Ascending aorta (tissue), 2 donors: Measurements from ENCODE around the gene POU3F3. TPM values are rescaled to one million over a fixed set of nuclear protein-coding genes. Genes with fewer than 3 reads are reported as not detected.

ENCODE experiments used
- DNase-seq, 2 donors: peaks; one replicate each; pipeline ENCODE4 v3.0.0-alpha.2; 2019; ENCODE audit warnings: low spot score in 2 of 2
- H3K27ac ChIP-seq, 2 donors: fragments of 200-600 bp; sonication (generic); one replicate each; pipeline ENCODE4 v1.5.1; 2016 to 2017; ENCODE audit warnings: mild to moderate bottlenecking in 1 of 2
- H3K27me3 ChIP-seq: fragments of 200-600 bp; sonication (generic); one replicate; pipeline ENCODE4 v1.5.1; 2017
- H3K36me3 ChIP-seq, 2 donors: fragments of 200-600 bp; sonication (generic); one replicate each; pipeline ENCODE4 v1.5.1; 2016
- H3K4me1 ChIP-seq, 2 donors: fragments of 200-600 bp; sonication (generic); one replicate each; pipeline ENCODE4 v1.5.1; 2016 to 2017; ENCODE audit warnings: mild to moderate bottlenecking in 1 of 2
- H3K4me3 ChIP-seq, 2 donors: fragments of 200-600 bp; sonication (generic); one replicate each; pipeline ENCODE4 v1.5.1; 2016 to 2017; ENCODE audit warnings: mild to moderate bottlenecking in 1 of 2
- H3K9me3 ChIP-seq, 2 donors: fragments of 200-600 bp; sonication (generic); one replicate each; pipeline ENCODE4 v1.5.1; 2016
- intact Hi-C: fragments of 100-400 bp; cut with DNase I; formaldehyde crosslinking; loops from one replicate; pipeline ENCODE4 v1.15.1; 2023
- total RNA-seq: library from RNA; depleted of rRNA; stranded (reverse); fragments of >200 nt; gene quantifications from one replicate; pipeline ENCODE4 v1.1.0, GENCODE V29; 2016
- TF ChIP-seq, protein P1 (sequence below), 3 experiments: fragments of 200-600 bp in 2 of 3; fragments of 450-650 bp in 1 of 3; sonication (generic) in 2 of 3; IDR thresholded peaks; one replicate each; pipeline ENCODE4 v1.5.1; 2016 to 2019; ENCODE audit warnings: antibody characterized with exemption in 3 of 3, mild to moderate bottlenecking in 1 of 3, moderate library complexity in 1 of 3

Gene POU3F3
- total RNA-seq, 1 donor from 2014 or later, result 0.21 TPM

DNA sequence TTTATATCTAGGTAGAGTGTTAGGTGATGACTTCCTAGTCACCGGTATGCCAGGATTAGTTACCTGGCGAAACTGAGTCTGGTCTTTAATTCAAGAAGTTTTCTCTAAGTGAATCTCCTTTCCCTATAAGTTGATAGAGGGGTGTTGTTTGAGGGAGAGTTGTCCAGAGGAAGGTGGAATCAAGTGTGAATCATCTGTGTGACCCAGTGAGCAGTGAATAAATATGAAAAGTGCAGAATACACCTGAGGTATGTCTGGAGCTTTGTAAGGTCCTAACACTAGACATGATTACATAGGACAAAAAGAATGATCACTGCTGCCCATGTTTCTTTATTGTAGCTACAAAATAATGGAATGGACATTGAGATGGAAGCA is 11.2 kb downstream of the POU3F3 start:
- intact Hi-C loops, result no loop called here
- Histone ChIP-seq H3K9me3 (no peaks in the 10 kb centered on the region), H3K27me3 (peaks cover 3% of the 10 kb centered on the region)

DNA sequence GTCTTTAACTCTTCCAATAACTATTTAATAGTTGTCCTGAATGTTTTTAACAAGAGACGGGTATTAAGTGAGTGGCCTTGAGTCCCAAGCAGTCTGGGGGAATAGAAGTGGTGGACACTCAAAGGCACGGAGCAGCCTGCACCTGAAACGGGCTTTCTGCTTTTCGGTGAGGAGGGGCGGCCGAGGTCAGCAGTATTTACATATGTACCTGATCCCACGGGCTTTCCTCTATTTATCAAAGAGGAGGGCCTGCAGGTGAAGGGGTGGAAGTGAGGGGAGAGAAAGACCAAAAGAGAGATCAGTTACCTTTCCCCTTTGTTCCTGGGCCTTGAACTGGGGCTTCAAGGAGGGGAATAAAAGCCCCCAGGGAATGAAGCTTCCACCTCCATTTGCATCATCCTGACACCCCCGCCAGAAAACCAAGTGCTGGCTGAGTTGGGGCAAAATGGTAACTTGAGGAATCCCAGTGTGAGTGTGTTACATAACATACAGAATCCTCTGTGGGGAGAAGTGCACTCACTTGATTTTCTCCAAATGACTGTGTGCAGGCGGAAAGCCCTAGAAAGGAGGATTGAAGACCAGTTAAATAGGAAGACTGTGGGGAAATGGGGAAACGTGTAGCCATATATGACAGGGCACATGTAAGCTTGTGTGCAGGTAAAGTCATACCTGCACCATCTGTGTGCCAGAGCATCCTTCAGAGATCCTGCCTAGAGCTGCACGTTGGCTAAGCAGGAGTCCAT is 12.4 kb downstream of the POU3F3 start:
- Histone ChIP-seq H3K9me3 (no peaks in the 10 kb centered on the region), H3K36me3 (no peaks in the 10 kb centered on the region), H3K4me3 (no peak overlapping the region), H3K27me3 (peaks cover 3% of the 10 kb centered on the region), H3K4me1 (no peaks in the 10 kb centered on the region), H3K27ac (no peak overlapping the region)
- TF ChIP-seq, protein P1, sequence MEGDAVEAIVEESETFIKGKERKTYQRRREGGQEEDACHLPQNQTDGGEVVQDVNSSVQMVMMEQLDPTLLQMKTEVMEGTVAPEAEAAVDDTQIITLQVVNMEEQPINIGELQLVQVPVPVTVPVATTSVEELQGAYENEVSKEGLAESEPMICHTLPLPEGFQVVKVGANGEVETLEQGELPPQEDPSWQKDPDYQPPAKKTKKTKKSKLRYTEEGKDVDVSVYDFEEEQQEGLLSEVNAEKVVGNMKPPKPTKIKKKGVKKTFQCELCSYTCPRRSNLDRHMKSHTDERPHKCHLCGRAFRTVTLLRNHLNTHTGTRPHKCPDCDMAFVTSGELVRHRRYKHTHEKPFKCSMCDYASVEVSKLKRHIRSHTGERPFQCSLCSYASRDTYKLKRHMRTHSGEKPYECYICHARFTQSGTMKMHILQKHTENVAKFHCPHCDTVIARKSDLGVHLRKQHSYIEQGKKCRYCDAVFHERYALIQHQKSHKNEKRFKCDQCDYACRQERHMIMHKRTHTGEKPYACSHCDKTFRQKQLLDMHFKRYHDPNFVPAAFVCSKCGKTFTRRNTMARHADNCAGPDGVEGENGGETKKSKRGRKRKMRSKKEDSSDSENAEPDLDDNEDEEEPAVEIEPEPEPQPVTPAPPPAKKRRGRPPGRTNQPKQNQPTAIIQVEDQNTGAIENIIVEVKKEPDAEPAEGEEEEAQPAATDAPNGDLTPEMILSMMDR (IDR thresholded peaks at IDR 0.05), result no peak
- DNase-seq, result no peak
- intact Hi-C loops, result no loop called here

More for the DNA sequence above, 11.2 kb downstream of the POU3F3 start:
- DNase-seq, result no peak
- Histone ChIP-seq H3K36me3 (no peaks in the 10 kb centered on the region), H3K27ac (no peak overlapping the region), H3K4me3 (no peak overlapping the region), H3K4me1 (no peaks in the 10 kb centered on the region)
- TF ChIP-seq, protein P1 (IDR thresholded peaks at IDR 0.05), result no peak

DNA sequence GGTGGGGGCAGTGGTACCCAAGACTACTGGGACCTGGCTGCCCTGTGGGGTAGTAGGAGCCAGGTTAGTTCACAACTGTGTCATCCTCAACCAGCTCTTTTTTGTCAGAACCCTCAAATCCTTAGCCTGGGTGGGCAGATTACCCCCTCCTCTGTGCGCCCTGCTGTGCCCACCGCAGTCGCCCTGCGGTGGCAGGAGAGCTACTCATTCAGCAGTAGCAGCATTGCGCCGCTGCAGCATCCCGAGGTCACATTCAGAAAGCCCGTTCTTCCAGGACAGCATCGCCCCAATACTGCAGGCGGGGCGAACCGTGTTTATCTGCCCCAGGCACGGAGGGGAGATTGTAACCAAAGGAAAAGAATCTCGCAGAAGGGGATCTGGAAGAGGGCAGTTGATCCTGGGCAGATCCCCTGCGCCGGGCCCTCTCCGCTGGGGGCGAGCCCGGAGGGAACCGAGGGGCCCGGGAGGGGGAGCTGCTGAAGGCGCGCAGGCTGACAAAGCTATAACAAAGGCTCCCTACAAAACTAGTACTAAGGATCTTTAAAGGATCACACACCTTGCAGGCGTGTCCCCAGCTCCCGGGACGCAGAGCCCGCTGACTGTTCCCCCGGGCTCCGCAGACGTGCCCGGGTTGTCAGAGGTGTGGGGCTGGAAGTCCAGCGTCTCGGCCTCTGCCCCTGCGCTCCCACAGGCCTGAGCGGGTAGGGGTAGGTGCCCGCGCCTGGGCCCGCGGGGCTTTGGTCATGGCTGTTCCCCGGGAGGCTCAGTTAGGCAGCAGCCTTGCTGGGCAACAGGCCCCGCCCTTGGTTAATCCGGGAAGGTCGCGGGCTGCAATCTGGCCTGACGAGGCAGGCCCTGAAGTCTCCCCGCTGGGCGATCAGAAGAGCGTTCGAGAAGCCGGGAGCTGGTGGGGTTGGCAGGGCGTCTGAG is 13.2 kb downstream of the POU3F3 start:
- Histone ChIP-seq H3K36me3 (no peaks in the 10 kb centered on the region), H3K4me1 (no peaks in the 10 kb centered on the region), H3K27ac (no peak overlapping the region), H3K27me3 (peaks cover 3% of the 10 kb centered on the region), H3K4me3 (no peak overlapping the region), H3K9me3 (no peaks in the 10 kb centered on the region)
- DNase-seq, result no peak
- TF ChIP-seq, protein P1 (IDR thresholded peaks at IDR 0.05), result no peak
- intact Hi-C loops, result no loop called here

DNA sequence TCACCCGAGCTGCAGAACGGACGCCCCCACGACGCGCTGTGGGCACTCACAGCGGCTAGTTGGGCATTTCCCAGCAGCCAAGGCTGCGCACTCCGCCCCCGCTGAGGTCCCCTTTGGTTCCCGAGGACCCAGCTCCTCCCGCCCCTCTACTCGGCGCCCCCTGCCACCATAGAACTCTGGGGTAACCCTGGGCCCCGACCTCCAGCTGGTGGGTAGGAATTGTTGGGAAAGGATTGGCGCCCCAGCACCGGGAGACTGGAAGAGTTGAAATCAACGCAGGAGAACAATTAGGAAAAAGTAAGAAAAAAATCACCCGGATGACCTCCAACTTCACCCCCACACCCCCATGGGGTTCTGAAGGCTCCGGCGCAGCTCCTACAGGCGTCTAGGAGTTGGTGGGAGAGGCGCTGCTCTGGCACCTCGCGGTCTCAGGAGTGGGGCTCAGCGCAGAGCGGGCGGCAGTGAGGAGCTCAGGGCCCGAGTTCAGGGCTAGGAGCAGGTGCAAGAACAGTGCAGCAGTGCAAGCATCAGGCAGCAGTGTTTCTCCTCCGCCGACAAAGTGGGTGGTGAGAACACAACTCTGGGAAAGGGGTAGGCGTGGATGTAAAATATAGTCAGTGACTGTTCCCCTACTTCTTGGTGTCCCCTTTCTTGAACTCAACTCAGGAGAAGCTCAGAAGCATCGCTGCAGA is 14.0 kb downstream of the POU3F3 start:
- H3K4me3 ChIP-seq, result no peak overlapping the region
- H3K36me3 ChIP-seq, result no peaks in the 10 kb centered on the region
- intact Hi-C loops, result no loop called here
- TF ChIP-seq, protein P1 (IDR thresholded peaks at IDR 0.05), result no peak
- peaks cover 4% of the 10 kb centered on the region for H3K27me3 ChIP-seq
- H3K4me1 ChIP-seq, result peaks cover under 1 to 4% of the 10 kb centered on the region in 2 donors
- DNase-seq, result no peak
- H3K27ac ChIP-seq, result no peak overlapping the region
- no peaks in the 10 kb centered on the region for H3K9me3 ChIP-seq

DNA sequence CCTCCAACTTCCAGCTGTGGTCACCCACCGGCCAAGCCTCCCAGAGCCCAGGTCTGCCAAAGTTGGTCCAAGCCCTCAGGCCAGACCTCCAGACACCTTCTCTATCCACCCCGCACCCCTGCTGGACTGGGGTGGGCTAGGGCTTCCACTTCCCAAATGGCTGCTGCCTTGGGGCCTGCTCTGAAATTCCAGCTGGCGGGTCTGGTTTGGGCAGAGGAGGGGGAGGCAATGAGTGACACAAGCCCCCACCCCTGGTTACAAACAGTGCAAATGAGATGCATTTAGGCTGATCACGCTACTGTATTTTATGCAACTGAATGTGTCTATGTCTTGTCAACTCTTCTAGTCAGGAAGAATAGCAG is 14.6 kb downstream of the POU3F3 start:
- intact Hi-C loops, result no loop called here
- TF ChIP-seq, protein P1 (IDR thresholded peaks at IDR 0.05), result no peak
- DNase-seq, result no peak
- no peaks in the 10 kb centered on the region for H3K36me3 ChIP-seq
- no peaks in the 10 kb centered on the region for H3K9me3 ChIP-seq
- H3K4me3 ChIP-seq, result no peak overlapping the region
- H3K27ac ChIP-seq, result no peak overlapping the region
- H3K27me3 ChIP-seq, result peaks cover 6% of the 10 kb centered on the region
- peaks cover 2 to 4% of the 10 kb centered on the region in 2 donors for H3K4me1 ChIP-seq
